A673 (cell line): Measurements from ENCODE around the gene THADA.

Experiments
- CTCF ChIP-seq: fragments of 300-800, 200-600 bp; sonication (generic); conservative IDR thresholded peaks from 2 replicates; pipeline ENCODE4 v1.5.1; 2017; ENCODE audit warnings: low read depth, mild to moderate bottlenecking, antibody characterized with exemption, low read length, moderate library complexity, mixed read lengths
- EZH2 ChIP-seq: fragments of 200-600 bp; sonication (generic); IDR thresholded peaks from 2 replicates; pipeline ENCODE4 v1.6.1; 2017; ENCODE audit warnings: borderline replicate concordance, low read depth, mild to moderate bottlenecking, mixed read lengths, antibody characterized with exemption, low read length; ENCODE audit not compliant: poor library complexity, severe bottlenecking

GRCh38 chr2:43559391-43560230 is 36.2 kb downstream of the THADA start:
- TF ChIP-seq CTCF (no peak), EZH2 (no peak)
